Osteocyte (in vitro differentiated cells): Measurements from ENCODE around the gene TBC1D17. TPM values are rescaled to one million over a fixed set of nuclear protein-coding genes. Genes with fewer than 3 reads are reported as not detected.

ENCODE experiments used
- DNase-seq: peaks from one replicate; pipeline ENCODE4 v3.0.0; 2021; ENCODE audit warnings: mixed read lengths; ENCODE audit not compliant: unreplicated experiment; ENCODE audit errors: extremely low spot score
- H3K27ac Mint-ChIP-seq: one replicate; pipeline ENCODE4 v1.8.0; 2021; ENCODE audit warnings: mild to moderate bottlenecking, mixed read lengths; ENCODE audit not compliant: unreplicated experiment
- H3K27me3 Mint-ChIP-seq: one replicate; pipeline ENCODE4 v1.8.0; 2021; ENCODE audit warnings: mixed read lengths; ENCODE audit not compliant: unreplicated experiment
- H3K36me3 Mint-ChIP-seq: one replicate; pipeline ENCODE4 v1.8.0; 2021; ENCODE audit warnings: mixed read lengths; ENCODE audit not compliant: unreplicated experiment
- H3K4me1 Mint-ChIP-seq: one replicate; pipeline ENCODE4 v1.8.0; 2021; ENCODE audit warnings: mixed read lengths; ENCODE audit not compliant: unreplicated experiment
- H3K4me3 Mint-ChIP-seq: one replicate; pipeline ENCODE4 v1.8.0; 2021; ENCODE audit warnings: mild to moderate bottlenecking, moderate library complexity, mixed read lengths; ENCODE audit not compliant: unreplicated experiment
- H3K9me3 Mint-ChIP-seq: one replicate; pipeline ENCODE4 v1.8.0; 2021; ENCODE audit warnings: mixed read lengths; ENCODE audit not compliant: unreplicated experiment
- total RNA-seq: library from RNA; stranded (reverse); gene quantifications from 2 replicates; pipeline ENCODE4 v1.2.1, GENCODE V29; 2021
- TF ChIP-seq, protein P1 (sequence below): fragments of 200-600 bp; sonication (generic); IDR thresholded peaks from 2 replicates; pipeline ENCODE4 v1.5.0; 2021; ENCODE audit warnings: antibody characterized with exemption, mild to moderate bottlenecking, moderate library complexity

TBC1D17 gene
- total RNA-seq, 1 donor from 2014 or later, result 71.9 TPM

DNA sequence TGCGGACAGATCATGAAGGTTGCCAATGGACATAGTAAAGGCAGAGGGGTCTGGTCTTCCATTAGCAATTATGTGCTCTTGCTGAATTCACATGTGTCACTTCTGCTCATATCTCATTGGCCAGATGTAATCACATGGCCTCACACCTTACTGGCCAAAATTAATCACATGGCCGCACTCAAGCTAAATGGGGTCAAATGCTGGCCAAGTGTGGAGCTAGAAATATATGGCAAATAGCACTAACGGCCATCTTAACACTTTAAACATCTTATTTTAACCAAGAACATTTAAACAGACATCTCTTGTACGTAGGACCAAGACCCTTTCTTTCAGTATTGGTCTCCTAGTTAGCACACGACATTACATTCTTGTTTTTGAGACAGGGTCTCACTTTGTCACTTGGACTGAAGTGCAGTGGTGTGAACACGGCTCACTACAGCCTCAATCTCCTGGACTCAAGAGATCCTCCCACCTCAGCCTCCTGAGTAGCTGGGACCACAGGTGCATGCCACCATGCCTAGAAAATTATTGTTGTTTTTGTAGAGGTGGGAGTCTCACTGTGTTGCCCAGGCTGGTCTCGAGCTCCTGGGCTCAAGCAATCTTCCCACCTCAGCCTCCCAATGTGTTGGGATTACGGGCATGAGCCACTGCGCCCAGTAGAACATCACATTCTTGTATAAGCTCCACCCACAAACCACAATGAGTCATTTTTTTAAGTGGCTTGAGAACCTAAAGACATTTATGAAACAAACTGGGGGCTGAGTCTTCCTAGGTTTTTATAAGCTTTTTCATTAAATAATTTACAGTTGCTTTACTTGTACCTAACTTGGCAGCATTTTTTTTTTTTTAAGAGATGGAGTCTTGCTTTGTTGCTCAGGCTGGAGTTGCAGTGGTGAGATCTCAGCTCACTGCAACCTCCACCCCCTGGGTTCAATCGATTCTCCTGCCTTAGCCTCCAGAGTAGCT is 29.5 kb upstream of the TBC1D17 start:
- Mint-ChIP-seq H3K36me3 (peaks cover 11% of the 10 kb centered on the region), H3K27me3 (no peaks in the 10 kb centered on the region), H3K4me3 (peak overlapping the region; percentile 10), H3K27ac (peak overlapping the region; percentile 41), H3K4me1 (peaks cover 45% of the 10 kb centered on the region), H3K9me3 (peaks cover 6% of the 10 kb centered on the region)
- TF ChIP-seq, protein P1, sequence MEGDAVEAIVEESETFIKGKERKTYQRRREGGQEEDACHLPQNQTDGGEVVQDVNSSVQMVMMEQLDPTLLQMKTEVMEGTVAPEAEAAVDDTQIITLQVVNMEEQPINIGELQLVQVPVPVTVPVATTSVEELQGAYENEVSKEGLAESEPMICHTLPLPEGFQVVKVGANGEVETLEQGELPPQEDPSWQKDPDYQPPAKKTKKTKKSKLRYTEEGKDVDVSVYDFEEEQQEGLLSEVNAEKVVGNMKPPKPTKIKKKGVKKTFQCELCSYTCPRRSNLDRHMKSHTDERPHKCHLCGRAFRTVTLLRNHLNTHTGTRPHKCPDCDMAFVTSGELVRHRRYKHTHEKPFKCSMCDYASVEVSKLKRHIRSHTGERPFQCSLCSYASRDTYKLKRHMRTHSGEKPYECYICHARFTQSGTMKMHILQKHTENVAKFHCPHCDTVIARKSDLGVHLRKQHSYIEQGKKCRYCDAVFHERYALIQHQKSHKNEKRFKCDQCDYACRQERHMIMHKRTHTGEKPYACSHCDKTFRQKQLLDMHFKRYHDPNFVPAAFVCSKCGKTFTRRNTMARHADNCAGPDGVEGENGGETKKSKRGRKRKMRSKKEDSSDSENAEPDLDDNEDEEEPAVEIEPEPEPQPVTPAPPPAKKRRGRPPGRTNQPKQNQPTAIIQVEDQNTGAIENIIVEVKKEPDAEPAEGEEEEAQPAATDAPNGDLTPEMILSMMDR, result no peak
- no peak for DNase-seq

DNA sequence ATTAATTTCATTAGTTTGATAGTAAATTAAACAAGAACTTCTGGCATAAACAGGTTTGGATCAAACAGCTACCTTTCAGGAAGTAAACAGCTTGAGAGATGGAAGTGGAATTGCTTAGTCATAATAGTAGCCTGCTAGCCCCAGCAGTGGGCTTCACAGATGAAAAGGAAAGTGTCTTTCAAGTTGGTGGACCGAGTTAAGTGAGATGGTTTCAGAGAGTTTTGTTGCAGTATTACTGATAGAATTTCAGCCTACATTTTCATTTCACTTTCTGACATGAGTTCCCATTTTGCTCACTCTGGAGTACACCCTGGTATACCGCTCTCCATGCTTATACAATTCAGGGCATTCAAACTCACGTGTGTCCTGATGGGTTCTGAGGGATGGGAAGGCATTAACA is 28.6 kb upstream of the TBC1D17 start:
- TF ChIP-seq, protein P1, result no peak
- H3K4me3 Mint-ChIP-seq, result peak overlapping the region; percentile 58
- H3K4me1 Mint-ChIP-seq, result peaks cover 54% of the 10 kb centered on the region
- H3K36me3 Mint-ChIP-seq, result peaks cover 11% of the 10 kb centered on the region
- H3K27me3 Mint-ChIP-seq, result no peaks in the 10 kb centered on the region
- peaks cover 6% of the 10 kb centered on the region for H3K9me3 Mint-ChIP-seq
- DNase-seq, result no peak
- peak overlapping the region; percentile 53 for H3K27ac Mint-ChIP-seq

DNA sequence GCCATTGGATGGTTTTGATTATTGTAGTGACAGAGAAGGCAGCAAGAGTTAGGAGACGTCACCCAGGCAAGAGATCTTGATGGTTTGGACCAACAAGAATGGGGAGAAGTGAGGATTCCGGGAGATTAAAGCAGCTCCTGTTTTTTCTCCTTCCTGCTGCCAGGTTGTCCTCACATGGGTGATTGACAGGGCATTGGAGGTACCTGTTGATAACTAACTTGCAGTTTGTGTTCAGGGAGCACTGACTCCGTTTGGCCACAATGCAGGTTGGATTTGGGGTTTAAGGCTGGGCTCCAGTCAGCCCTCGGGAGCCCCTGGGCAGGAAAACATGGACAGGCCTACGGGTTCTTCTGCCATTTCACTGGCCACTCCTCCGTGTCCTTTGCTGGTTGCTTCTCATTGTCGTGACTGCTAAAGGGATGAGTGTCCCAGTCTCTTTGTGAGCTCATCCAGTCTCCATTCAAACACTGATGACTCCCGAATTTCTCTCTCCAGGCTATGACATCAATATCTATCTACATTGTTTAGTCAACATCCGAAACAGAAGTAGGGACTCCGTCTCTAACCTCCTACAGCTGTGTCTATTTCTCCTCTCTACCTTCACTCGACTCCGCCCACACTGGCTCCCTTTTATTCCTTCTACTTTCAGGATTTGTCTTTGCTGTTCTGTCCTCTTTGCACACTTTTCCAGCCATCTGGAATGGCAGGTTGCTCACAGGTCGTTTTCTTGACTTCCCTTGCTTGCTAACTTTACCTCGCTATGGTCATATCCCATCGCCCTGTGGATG is 27.9 kb upstream of the TBC1D17 start:
- Mint-ChIP-seq H3K27ac (peak overlapping the region; percentile 98), H3K4me3 (peak overlapping the region; percentile 87), H3K9me3 (peaks cover 6% of the 10 kb centered on the region), H3K36me3 (peaks cover 11% of the 10 kb centered on the region), H3K27me3 (no peaks in the 10 kb centered on the region), H3K4me1 (peaks cover 56% of the 10 kb centered on the region)
- TF ChIP-seq, protein P1, result no peak
- no peak for DNase-seq

DNA sequence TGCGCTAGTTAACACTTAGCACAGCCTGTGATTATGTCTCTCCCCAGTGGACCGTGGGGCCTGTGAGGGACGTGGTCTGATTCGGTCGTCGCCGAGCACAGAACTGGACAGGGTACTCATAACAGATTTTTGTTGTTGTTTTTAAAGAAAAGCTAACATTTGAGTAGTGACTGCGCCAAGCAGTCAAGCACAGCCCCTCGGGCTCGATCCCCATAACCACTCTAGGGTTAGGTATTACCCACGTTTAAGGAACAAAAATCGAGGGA is 27.3 kb upstream of the TBC1D17 start:
- peaks cover 52% of the 10 kb centered on the region for H3K4me1 Mint-ChIP-seq
- peak overlapping the region; percentile 98 for H3K27ac Mint-ChIP-seq
- DNase-seq, result no peak
- H3K9me3 Mint-ChIP-seq, result peaks cover 6% of the 10 kb centered on the region
- TF ChIP-seq, protein P1, result no peak
- no peaks in the 10 kb centered on the region for H3K27me3 Mint-ChIP-seq
- peak overlapping the region; percentile 87 for H3K4me3 Mint-ChIP-seq
- H3K36me3 Mint-ChIP-seq, result peaks cover 11% of the 10 kb centered on the region
